ENCODE measurements around the gene ATRIP. TPM values are rescaled to one million over a fixed set of nuclear protein-coding genes. Genes with fewer than 3 reads are reported as not detected.

Gene ATRIP
- total RNA-seq, 2 experiments from 2014 or later = 16.3 to 24.5 TPM

GRCh38 chr3:48463703-48464102 lies 17.2 kb downstream of the ATRIP start:
- no peak for DNase-seq (ENCODE audit: low spot score)
- intact Hi-C loops (cut with micrococcal nuclease; ENCODE audit: unreplicated experiment) = no loop called here
- H3K4me2 ChIP-seq (ENCODE audit: low read length) = no peak overlapping the region
- H3K9me2 ChIP-seq (ENCODE audit: insufficient read depth, low read length) = no peaks in the 10 kb centered on the region
- peaks cover 31% of the 10 kb centered on the region for H3K4me1 ChIP-seq (ENCODE audit: insufficient read depth, low read length, poor library complexity, severe bottlenecking)
- POLR2A ChIA-PET = interaction anchor here (0.6 to 1.6 kb wide), 2 partner anchors 9 to 441 kb away, joined by 3 to 5 read pairs; no protein-coding TSS in a partner anchor
- no TSS peak for BruUV-seq (replicated peaks)
- TF ChIP-seq EZH2phosphoT487 (IDR thresholded peaks at IDR 0.05; ENCODE audit: borderline replicate concordance, low read depth, low read length) (no peak), CTCF (conservative IDR thresholded peaks at IDR 0.05; ENCODE audit: low read length) (no peak)
- H2AFZ ChIP-seq (ENCODE audit: low read length) = no peak overlapping the region
- H3K27ac ChIP-seq (ENCODE audit: low read depth, low read length, poor library complexity, severe bottlenecking) = no peak overlapping the region
- peaks cover 58% of the 10 kb centered on the region for H3K36me3 ChIP-seq (ENCODE audit: insufficient read depth, low read length)
- peaks cover 19% of the 10 kb centered on the region; the same call in 1 of the 2 replicates for H3K79me2 ChIP-seq (ENCODE audit: insufficient read depth, low read depth, low read length)
- no peak overlapping the region for H3K4me3 ChIP-seq (ENCODE audit: low read depth, low read length, poor library complexity, severe bottlenecking)
- no peaks in the 10 kb centered on the region; the same call in 1 of the 2 replicates for H4K20me1 ChIP-seq (ENCODE audit: insufficient read depth, low read length)
- CTCF ChIA-PET (ENCODE audit: unreplicated experiment) = interaction anchor here (0.6 to 1.1 kb wide), 2 partner anchors 10 to 88 kb away, joined by 4 read pairs; no protein-coding TSS in a partner anchor
- H3K9me3 ChIP-seq (ENCODE audit: low read length) = no peaks in the 10 kb centered on the region

- no peak for DNase-seq (ENCODE audit: low spot score)
- peaks cover 41% of the 10 kb centered on the region for H3K4me1 ChIP-seq (ENCODE audit: insufficient read depth, low read length, poor library complexity, severe bottlenecking)
- TF ChIP-seq EZH2phosphoT487 (IDR thresholded peaks at IDR 0.05; ENCODE audit: borderline replicate concordance, low read depth, low read length) (no peak), CTCF (conservative IDR thresholded peaks at IDR 0.05; ENCODE audit: low read length) (no peak)
- no peak overlapping the region for H2AFZ ChIP-seq (ENCODE audit: low read length)
- H3K4me3 ChIP-seq (ENCODE audit: low read depth, low read length, poor library complexity, severe bottlenecking) = no peak overlapping the region
- ChIA-PET POLR2A (no interaction called here), CTCF (ENCODE audit: unreplicated experiment) (interaction anchor here (0.9 kb wide), 1 partner anchor 41 kb away, joined by 3 read pairs; no protein-coding TSS in a partner anchor)
- intact Hi-C loops (cut with micrococcal nuclease; ENCODE audit: unreplicated experiment) = loop anchor here (1.0 kb wide), 1 partner anchor 84 kb away; no protein-coding TSS in a partner anchor
- no peaks in the 10 kb centered on the region for H3K9me2 ChIP-seq (ENCODE audit: insufficient read depth, low read length)
- H4K20me1 ChIP-seq (ENCODE audit: insufficient read depth, low read length) = no peaks in the 10 kb centered on the region; the same call in 1 of the 2 replicates
- no peak overlapping the region for H3K27ac ChIP-seq (ENCODE audit: low read depth, low read length, poor library complexity, severe bottlenecking)
- BruUV-seq (replicated peaks) = no TSS peak
- H3K36me3 ChIP-seq (ENCODE audit: insufficient read depth, low read length) = peaks cover 55% of the 10 kb centered on the region
- H3K4me2 ChIP-seq (ENCODE audit: low read length) = no peak overlapping the region
- peaks cover 25% of the 10 kb centered on the region; the same call in 1 of the 2 replicates for H3K79me2 ChIP-seq (ENCODE audit: insufficient read depth, low read depth, low read length)
- H3K9me3 ChIP-seq (ENCODE audit: low read length) = no peaks in the 10 kb centered on the region
Observed at GRCh38 chr3:48464713-48465221, 18.2 kb downstream of the ATRIP start.

GRCh38 chr3:48465237-48465530 lies 18.6 kb downstream of the ATRIP start:
- no peak overlapping the region for H2AFZ ChIP-seq (ENCODE audit: low read length)
- H3K9me2 ChIP-seq (ENCODE audit: insufficient read depth, low read length) = no peaks in the 10 kb centered on the region
- peaks cover 46% of the 10 kb centered on the region for H3K4me1 ChIP-seq (ENCODE audit: insufficient read depth, low read length, poor library complexity, severe bottlenecking)
- H3K9me3 ChIP-seq (ENCODE audit: low read length) = no peaks in the 10 kb centered on the region
- H3K4me3 ChIP-seq (ENCODE audit: low read depth, low read length, poor library complexity, severe bottlenecking) = no peak overlapping the region
- intact Hi-C loops (cut with micrococcal nuclease; ENCODE audit: unreplicated experiment) = loop anchor here (1.0 kb wide), 1 partner anchor 83 kb away; no protein-coding TSS in a partner anchor
- TF ChIP-seq CTCF (conservative IDR thresholded peaks at IDR 0.05; ENCODE audit: low read length) (no peak), EZH2phosphoT487 (IDR thresholded peaks at IDR 0.05; ENCODE audit: borderline replicate concordance, low read depth, low read length) (no peak)
- no peaks in the 10 kb centered on the region; the same call in 1 of the 2 replicates for H4K20me1 ChIP-seq (ENCODE audit: insufficient read depth, low read length)
- peaks cover 51% of the 10 kb centered on the region for H3K36me3 ChIP-seq (ENCODE audit: insufficient read depth, low read length)
- H3K79me2 ChIP-seq (ENCODE audit: insufficient read depth, low read depth, low read length) = peaks cover 29% of the 10 kb centered on the region; the same call in 1 of the 2 replicates
- CTCF ChIA-PET (ENCODE audit: unreplicated experiment) = interaction anchor here (0.9 kb wide), 1 partner anchor 40 kb away, joined by 3 read pairs; no protein-coding TSS in a partner anchor
- peak overlapping the region; percentile 86 for H3K4me2 ChIP-seq (ENCODE audit: low read length)
- no peak for DNase-seq (ENCODE audit: low spot score)
- H3K27ac ChIP-seq (ENCODE audit: low read depth, low read length, poor library complexity, severe bottlenecking) = peak overlapping the region; percentile 59
- no TSS peak for BruUV-seq (replicated peaks)
- POLR2A ChIA-PET = no interaction called here

Data from OCI-LY7 (cell line).